ENCODE data around the gene DPH2.

Gene DPH2

DNA sequence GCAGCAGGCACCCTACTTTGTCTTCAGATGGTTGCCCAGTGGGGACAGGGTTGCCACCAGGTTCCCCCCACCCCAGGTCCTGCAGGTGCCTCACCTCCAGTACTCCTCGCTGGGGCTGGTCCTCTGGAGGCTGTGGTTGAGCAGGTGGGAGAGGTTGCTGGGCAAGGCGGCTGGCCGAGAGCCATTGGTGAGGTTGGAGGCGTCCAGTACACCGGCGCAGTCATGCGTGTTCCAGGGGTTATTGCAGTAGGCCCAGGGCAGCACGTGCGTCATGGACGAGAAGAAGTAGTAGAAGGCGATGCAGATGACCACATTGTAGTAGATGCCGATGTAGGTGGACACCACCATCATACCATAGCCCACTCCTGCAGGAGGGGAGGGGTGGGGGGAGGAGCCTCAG is 38.4 kb downstream of the DPH2 start:
- DNase-seq = no peak

DNA sequence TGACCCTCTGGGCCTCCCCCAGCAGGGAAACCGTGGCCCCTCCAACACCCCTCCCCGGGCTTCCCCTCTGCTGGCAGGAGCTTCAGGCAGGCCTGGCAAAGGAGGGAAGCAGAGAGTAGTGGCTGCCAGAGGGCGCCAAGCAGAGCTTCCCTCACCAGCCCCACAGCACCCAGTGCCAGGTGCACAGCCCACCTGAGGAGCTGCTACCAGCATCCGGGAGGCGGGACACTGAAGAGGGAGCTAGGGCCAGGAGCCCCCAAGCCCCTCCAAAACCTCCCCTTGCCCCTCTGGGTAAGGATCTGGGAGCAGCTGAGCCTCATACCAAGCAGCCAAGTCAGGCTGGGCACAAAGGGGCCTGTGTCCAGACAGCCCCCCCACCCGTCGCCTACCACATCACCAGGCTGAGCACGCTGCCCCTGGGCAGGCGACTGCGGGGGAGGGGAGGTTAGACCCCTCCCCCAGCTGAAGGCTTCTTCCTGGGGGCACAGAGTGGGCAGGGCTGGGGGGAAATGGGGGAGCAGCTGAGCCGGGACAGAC is 41.2 kb downstream of the DPH2 start:
- no peak for DNase-seq

DNA sequence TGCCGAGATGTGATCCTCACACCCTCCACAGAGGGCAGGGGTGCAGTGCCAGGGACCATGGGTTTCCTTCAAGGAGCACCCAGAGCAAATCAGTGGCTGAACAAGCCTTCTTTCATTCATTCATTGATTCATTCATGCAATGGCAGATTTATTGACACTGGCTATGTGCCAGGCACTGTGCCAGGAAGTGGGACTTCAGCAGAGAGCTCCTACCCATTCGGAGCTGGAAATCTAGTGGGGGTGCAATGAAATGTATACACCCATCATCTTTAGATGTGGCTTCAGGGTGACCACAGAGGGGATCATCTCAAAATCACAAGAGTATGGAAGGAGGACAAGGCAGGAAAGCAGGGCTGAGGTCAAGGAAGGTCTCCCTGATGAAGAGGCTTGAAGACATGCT is 42.6 kb downstream of the DPH2 start:
- no peak for DNase-seq

DNA sequence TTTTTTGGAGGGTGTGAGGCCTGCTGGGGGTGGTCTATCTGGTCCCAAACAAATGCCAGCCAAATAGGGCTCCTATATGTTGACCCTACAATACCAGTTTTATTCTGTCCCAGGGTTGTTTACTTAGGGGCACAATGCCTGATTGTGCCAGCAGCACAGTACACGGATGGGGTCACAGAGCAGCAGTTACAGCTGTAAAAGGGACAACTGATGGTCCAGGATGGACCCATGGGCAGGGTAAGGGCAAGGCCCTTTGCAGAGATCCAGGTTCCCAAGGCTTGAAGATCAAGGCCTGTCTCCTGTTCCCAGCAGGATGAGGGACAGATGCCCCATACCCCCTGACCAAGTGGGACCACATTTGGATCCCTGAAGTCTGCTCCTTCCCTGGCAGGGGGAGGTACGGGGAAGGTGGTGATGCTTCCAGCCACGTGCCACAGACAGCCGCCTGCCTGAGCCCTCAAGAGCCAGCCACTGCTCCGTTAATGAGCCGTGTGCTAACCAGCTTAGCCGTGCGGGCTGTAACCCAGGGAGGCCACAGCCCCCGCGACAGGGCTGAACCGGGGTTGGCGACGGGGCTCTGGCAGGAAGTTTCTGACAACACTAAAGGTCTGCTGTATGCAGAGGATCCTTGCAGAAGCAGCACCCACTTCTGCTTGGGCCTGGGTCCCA is 43.3 kb downstream of the DPH2 start:
- DNase-seq = no peak

DNA sequence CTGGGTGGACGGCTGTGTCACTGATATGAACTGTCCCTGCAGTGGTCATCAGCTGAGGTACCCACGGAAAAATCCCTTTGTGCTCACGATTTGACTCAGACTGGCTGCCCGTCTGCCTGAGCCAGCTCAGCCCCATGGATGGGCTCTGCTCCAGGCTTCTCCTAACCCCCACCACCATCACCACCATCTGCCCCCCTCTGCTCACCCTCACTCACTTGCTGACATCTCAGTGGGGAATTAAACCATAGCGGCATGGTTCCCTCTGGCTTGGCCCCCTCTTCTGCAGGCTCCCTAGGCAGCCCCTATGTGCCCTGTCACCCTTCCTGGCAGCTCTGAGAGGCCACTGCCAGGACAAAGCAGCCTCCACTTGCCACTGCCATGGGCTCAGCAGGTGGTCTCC is 44.1 kb downstream of the DPH2 start:
- DNase-seq = no peak

DNA sequence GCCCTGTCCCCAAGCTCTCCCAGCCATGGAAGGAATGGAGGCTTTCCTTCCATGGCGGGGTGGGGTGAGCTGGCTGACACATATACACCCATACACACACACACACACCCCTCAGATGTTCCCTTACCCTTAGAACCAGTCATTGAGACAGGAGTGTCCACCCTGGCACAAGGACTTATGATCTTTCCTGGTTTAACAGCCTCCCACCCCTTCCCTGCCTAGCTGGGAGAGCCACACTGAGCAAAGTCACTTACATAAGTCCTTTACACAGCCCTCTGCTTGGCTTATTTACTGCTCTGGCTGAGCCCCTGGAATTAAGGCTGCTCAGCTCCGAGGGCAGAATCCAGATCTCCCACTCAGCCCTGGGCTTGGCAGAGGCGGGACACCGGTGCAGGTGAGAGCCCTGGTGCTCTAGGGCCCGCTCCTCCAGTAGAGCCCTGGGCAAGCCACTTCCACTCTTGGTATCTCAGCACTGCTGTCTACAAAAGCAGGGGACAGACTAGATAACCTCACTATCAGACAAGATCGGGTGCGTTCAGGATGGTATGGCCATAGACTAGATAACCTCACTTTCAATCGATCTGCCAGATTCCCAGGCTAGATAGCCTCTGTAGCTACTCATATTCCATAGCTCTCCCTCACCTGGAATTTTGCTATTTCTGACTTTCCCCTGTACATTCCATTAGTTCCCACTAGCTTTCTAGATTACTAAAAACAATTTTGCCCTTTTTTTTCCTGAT is 44.7 kb downstream of the DPH2 start:
- DNase-seq = no peak

DNA sequence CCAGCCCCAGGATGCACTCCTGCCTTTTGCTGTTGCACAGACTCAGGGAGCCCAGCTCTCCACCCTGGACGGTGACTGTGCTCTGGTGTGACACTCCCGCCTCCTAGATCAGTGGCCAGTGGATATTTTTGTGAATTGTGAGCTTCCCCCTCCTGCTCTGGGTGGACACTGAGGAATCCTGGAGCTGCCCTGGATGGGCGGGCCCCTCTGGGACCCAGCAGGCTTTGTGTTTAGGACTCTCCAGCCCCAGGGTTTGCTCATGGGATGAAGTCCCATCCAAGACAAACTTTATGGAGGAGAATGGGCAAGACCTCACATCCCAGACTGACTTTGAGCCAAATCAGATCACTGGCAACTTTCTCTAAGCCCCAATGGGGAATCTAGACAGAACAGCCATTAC is 45.4 kb downstream of the DPH2 start:
- DNase-seq = no peak

DNA sequence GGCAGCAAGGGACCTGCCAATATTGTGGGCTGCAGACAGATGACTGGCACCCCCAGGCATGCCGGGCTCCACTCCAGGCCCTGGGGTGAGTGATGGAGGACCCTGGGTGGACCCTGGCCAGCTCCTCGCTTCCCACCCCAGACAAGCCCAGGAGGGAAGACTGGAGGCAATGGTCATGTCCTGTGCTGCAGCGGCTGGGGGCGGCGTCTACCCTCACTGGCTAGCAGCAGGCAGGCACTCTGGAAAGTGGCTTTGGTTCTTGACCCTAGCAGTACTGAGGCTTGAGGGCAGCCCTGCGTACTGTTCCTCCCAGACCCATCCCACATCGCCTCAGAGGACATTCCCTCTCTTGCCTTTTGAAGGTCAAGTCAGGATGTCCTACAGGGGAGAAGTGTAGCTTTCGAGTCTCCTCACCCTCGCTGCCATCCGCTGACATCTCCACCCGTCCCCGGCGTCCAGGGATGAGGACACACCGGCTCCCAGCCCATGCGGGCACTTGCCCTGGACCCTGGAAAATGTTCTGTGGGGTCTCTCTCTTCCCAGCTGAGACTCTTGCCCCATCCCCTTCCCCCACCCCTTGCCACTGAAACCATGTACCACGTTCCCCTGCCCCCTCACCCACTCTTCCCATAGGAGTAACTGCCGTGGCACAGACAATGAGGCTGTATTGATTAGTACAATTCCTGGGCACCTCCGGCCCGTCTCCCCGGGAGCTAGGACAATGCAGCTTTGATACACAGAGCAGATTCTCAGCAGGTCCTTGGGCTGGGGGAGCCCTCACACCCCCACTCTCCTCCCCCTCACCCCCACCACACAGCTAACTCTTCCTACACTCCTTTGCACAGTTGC is 46.5 kb downstream of the DPH2 start:
- no peak for DNase-seq

DNA sequence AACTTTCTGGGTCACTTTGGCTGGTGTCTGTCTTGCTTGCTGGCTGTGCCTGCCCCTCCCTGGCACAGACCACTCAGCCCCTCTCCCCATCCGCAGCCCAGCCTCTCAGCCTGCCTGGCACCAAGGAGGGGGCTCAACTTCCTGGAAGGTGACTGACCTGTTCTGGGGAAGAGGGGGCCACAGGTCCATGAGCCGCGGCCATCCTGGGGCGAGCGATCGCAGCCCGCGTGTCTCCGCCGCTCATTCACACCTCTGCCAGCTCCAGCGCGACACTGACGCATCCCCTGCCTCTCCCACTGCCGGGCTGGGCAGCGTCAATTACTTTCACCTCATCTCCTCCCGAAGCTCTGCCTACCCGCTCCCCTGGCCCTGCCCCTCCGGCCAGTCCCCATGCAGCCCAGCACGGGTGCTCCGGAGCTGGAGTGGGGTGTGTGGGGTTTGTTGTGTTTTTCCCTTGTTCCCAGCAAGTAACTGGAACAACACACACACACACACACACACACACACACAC is 47.1 kb downstream of the DPH2 start:
- DNase-seq = no peak

DNA sequence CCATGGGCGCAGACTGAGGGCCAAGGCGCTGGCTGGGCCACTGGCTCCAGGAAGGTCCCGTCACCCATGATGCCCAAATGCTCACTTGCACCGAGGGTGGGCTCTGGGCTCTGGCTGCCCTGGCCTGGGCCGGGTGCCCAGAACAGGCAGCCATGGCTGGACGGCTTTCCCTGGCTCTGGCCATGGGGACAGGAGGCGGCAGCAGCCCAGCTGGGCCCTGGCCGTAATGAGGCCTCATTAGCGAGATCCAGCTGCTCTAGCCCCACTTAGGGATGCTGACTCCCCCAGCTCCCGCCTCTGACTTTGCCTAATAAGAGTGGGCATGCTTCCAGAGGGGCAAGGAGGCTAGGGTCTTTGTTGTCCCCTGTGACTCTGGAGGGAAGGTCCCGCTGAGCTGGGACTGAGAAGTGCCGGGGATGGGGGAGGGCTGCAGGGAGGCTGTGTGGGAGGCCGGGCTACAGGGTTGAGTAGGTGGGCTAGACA is 49.7 kb downstream of the DPH2 start:
- DNase-seq = no peak

DNA sequence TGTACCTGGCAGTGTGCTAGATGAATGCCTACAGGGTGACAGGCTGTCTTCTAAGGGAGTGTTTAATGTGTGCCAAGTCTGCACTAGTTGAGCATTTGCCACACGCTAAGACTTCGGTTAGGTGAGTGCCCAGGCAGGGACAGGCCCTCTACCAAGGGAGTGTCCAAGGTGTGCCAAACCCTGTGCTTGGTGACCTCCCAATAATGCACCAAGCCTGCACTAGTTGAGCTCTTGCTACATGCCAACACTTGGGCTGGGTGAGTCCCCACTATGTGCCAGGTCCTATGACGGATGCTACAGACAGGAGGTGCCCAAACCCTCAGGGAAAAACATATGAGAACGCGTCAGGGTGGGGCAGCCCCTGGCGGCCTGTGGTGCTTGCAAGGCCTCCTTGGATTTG is 50.7 kb downstream of the DPH2 start:
- no peak for DNase-seq

DNA sequence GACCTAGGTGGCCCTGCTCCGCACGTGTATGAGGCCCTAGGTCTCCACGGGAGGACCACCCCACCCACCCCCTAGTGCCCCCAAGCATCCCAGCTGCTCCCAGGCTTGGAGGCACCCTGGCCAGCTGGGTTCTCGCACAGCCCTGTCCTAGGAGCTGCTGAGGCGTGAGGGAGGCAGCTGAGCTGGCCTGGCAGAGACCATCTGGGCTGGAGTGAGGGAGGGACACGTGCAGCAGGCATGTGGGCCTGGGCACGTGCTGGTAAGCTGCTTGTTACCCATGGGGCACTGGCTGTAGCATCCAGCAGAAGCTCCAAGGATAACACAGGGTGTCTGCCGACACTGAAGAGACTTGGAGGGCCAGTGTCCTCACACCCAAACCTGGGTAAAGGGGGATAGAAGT is 51.3 kb downstream of the DPH2 start:
- no peak for DNase-seq

DNA sequence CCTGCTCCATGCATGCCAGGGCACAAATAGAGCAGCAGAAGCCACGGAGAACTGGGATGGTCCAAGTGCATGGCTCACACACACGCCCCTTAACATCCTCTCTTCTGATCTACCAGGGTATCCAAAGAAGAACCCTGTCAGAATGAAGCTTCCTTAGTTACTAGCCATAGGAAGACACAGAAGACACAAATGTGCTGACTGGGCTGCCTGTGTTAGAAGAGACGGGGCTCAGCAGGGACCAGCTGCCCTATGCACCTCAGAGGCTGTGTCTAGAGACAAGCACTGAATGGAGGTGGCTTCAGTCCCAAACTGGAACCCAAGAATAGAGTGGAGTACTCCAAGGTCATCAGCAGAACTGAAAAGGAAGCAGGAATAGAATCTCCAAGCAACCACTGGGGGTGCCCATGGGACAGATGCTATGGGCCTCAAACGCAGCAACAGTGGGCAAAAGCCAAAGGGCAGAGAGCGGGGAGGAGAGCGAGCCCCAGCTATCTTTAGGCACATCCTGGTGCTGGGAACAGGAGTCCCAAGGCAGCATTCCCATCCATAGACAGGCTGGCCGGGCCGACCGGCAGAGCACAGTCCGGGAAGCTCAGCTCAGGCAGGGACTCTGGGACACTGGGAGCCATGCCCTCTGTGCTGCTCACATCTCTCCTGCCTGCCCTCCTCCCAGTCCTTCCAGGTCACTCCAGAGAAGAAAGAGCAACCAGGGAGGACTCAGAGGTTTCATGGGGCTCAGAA is 51.9 kb downstream of the DPH2 start:
- DNase-seq = no peak
